ENCODE measurements around the gene IFT27. TPM values are rescaled to one million over a fixed set of nuclear protein-coding genes. Genes with fewer than 3 reads are reported as not detected.
A peak's percentile ranks its signal among the peaks of the same experiment; 100 is the strongest.
"Not testable (repeated sequence)": the region's sequence is repeated elsewhere in the genome, so short reads cannot be mapped to it uniquely, and the experiment has no call there.

IFT27 gene
- total RNA-seq, 1 experiment from 2014 or later = 26.7 TPM

- Histone ChIP-seq H3K27me3 (peaks cover 4% of the 10 kb centered on the region; the same call in 1 of the 2 replicates), H3K36me3 (no peaks in the 10 kb centered on the region), H3K4me3 (no peak overlapping the region), H3K9me3 (no peaks in the 10 kb centered on the region)
- DNase-seq = no peak
Observed at GRCh38 chr22:36759481-36760159, 16.3 kb downstream of the IFT27 start.

GRCh38 chr22:36758792-36759271 lies 17.1 kb downstream of the IFT27 start:
- H3K27me3 ChIP-seq = peaks cover 4% of the 10 kb centered on the region; the same call in 1 of the 2 replicates
- H3K9me3 ChIP-seq = no peaks in the 10 kb centered on the region
- no peak overlapping the region for H3K4me3 ChIP-seq
- no peak for DNase-seq
- no peaks in the 10 kb centered on the region for H3K36me3 ChIP-seq

DNA sequence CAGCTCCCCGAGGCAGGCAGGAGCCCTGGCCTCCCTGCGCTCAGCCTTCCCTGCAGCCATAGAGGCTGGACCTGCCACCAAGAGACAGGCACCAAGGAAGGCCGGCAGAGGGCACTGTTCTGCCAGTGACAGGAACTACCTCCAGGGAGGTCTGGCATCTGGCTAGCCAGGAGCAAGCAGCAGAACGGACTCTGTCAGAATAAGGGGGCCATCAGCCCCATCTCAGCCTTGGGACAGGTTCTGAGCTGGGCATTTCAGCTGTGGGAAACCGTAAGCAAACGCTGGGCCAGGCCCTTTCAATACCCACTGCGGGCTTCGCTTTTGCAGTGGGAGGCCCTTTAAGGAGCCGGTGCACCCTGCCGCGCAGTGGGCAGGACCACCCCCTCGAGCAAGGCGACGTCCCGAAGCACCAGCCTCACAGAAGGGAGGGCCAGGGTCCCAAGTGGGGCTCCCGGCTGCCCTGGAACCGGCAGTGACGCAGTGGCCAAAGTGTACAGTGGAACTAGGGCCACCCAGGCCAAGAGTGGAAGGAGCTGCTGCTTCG lies 18.2 kb downstream of the IFT27 start:
- H3K9me3 ChIP-seq = no peaks in the 10 kb centered on the region
- DNase-seq = peak; percentile 70
- H3K4me3 ChIP-seq = no peak overlapping the region
- H3K27me3 ChIP-seq = peaks cover 12% of the 10 kb centered on the region; the same call in 1 of the 2 replicates
- H3K36me3 ChIP-seq = no peaks in the 10 kb centered on the region

DNA sequence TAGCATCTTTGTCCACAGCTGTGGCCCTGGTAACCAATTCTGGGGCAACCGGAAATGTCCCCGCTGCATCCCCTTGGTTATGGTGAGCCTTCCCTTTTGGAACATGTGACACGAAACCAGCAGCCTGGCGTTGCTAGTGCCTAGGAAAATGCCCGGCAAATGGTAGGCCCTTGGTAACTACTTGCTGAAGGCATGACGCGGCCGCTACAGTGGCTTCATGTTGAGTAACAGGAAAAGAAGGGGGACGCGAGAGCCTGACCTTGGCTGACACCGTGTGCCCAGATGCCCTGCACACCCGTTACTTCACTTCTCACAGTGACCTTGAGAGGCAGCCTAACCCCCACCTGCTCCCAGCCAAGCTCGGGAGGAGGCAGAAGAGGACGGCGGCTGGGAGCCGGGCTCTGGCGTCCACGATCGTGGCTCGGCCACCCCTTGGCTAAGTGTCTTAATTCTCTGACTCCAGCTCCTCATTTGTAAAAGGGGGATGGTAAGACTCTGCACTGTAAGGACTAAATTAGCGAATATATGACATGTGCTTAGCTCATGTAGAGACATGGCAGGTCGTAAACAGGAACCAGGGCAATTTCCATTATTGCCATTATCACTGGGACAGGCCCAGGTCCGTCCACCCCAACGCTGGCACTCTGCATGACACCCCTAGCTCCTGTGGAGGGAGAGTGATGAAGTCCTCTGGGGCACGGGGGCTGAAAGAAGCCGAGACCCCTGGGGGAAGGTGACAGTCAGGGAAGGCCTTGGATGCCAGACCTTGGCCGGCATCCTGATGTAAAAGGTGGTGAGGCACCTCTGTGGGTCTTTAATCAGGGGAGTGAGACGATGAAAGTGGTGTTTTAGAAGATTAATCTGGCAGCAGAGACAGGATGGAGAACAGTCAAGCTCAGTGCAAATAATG lies 18.9 kb downstream of the IFT27 start:
- peaks cover 18% of the 10 kb centered on the region for H3K27me3 ChIP-seq
- no peak overlapping the region for H3K4me3 ChIP-seq
- no peak for DNase-seq
- no peaks in the 10 kb centered on the region for H3K36me3 ChIP-seq
- no peaks in the 10 kb centered on the region for H3K9me3 ChIP-seq

DNA sequence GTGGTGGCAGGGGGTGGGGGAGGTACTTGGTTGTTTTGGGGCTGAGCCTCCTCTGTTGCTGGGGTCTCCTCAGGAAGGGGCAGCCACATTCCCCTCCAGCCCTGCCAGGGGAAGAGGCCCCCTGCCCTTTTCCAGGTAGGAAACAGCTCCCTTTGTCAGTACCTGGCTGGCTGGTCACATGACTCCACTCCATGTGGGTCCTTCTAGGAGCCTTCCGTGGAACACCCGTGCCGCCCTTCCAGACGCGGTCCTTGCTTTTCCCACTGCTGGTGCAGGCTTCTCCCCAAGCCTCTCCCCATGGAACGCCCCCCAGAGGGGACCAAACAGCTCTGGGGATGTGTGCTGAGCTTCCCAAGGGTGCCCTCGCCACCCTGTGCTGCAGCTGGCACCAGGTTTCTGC lies 19.9 kb downstream of the IFT27 start:
- H3K27me3 ChIP-seq = peaks cover 18% of the 10 kb centered on the region
- no peak overlapping the region for H3K4me3 ChIP-seq
- no peak for DNase-seq
- no peaks in the 10 kb centered on the region for H3K9me3 ChIP-seq
- no peaks in the 10 kb centered on the region for H3K36me3 ChIP-seq

DNA sequence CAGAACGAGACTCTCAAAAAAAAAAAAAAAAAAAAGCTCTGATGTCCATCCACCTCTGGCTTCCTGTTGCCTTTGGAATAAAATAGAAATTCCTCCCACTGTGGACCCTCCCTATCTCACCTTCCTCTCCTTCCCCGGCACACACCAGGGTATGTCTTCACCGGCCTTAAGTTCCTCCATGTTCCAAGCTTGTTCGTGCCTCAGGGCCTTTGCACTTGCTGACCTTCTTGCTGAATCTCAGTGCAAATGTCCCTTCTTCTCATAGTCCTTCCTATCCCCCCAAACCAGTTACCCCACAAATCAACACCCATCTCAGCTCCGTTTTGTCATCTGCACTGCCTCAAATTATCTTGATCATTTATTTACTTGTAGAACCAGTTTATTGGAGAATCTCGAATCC lies 20.6 kb downstream of the IFT27 start:
- no peak overlapping the region for H3K4me3 ChIP-seq
- peaks cover 18% of the 10 kb centered on the region for H3K27me3 ChIP-seq
- no peak for DNase-seq
- H3K36me3 ChIP-seq = no peaks in the 10 kb centered on the region
- no peaks in the 10 kb centered on the region for H3K9me3 ChIP-seq

DNA sequence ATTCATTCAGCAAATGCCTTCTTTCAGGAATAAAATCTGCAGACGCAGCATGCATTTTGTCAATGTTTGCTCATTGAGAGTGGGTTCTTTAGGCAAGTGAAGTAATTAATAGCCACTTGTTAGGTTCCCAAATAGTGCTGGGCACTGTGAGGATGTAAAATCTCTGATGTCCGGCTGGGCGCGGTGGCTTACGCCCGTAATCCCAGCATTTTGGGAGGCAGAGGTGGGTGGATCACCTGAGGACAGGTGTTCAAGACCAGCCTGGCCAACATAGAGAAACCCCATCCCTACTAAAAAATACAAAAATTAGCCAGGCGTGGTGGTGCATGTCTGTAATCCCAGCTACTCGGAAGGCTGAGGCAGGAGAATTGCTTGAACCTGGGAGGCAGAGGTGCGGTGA lies 21.0 kb downstream of the IFT27 start:
- not testable (repeated sequence) for H3K4me3 ChIP-seq, H3K9me3 ChIP-seq, DNase-seq, H3K36me3 ChIP-seq
- H3K27me3 ChIP-seq = peaks cover 18% of the 10 kb centered on the region

DNA sequence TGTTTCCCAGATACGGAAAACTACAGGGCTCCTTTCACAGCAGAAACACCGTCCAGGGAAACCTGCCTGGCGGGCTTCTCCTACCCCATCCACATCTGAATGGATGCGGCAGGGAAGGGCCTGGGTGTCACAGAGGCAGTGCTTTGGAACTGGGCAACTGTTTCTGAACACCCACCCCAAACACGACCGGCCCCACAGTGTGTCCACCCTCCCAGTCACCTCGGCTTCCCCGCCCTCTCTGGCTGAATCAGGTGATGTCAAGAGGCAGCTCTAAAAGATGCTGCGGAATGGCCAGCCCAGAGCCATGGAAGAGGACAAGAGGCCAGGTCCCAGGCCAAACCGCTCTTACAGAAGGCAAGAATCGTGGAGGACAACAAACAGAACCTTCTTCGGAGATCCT lies 22.0 kb downstream of the IFT27 start:
- Histone ChIP-seq H3K9me3 (no peaks in the 10 kb centered on the region), H3K36me3 (no peaks in the 10 kb centered on the region), H3K27me3 (peaks cover 18% of the 10 kb centered on the region), H3K4me3 (no peak overlapping the region)
- DNase-seq = no peak

DNA sequence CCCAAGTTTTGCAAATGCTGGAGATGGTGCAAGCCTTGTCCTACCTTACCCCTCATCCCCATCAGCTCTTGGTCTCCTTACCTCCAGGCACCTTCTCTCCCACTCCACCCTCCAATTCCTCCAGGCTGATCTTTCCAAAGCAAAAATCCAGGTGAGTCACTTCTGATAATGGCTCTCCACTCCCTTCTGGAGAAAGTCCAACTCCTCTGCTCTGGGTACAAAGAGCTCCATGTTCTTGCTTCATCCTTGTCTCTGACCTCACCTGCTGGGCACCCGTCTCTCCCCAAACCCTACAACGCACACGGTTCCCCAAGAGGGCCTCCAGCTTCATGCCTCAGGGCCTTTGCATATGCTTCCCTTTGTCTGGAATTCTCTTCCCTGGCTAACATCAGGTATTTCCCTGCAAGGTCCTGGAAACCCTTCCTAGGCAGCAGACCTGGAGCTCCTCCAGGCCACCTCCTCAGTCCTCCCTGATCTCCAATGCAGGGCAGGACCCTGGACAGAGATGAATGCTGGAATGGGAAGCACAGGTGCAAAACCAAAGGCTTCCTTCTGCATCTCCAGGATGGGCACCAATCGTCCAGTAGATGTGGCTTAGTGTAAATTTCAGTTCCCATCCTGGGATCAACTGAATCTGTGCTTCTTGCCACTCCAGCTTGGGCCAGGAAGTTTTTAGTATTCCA lies 22.7 kb downstream of the IFT27 start:
- peaks cover 18% of the 10 kb centered on the region for H3K27me3 ChIP-seq
- H3K9me3 ChIP-seq = no peaks in the 10 kb centered on the region
- no peaks in the 10 kb centered on the region for H3K36me3 ChIP-seq
- no peak for DNase-seq
- no peak overlapping the region for H3K4me3 ChIP-seq

DNA sequence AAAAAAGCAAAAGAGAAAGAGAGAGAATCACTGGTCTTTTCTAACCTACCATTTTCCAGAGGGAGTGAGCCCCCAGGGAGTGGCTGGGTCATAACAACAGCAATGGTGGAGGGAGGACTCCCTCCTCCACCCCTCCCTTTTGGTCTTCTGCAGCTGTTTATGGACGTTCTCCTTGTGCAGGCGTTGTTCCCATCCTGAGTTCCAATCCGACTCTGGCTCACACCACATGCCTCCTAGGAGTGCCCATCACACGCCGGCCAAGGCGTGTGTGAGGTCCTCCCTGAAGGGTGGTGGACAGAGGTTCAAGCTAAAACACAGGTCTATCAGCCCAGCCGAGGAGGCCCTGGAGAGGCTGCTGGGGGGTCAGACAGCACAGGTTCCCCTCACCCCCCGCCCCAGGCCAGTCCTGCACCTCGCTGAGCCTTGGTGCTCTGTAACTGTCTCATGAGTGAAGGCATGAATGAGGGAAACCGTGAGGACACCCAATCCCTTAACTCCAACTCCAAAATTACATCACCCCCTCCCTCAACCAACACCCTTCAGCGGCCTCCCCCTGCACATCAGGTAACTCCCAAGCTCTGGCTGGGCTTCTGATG lies 29.4 kb downstream of the IFT27 start:
- no peak for DNase-seq
- no peaks in the 10 kb centered on the region for H3K9me3 ChIP-seq
- H3K27me3 ChIP-seq = no peaks in the 10 kb centered on the region
- no peak overlapping the region for H3K4me3 ChIP-seq
- H3K36me3 ChIP-seq = no peaks in the 10 kb centered on the region

DNA sequence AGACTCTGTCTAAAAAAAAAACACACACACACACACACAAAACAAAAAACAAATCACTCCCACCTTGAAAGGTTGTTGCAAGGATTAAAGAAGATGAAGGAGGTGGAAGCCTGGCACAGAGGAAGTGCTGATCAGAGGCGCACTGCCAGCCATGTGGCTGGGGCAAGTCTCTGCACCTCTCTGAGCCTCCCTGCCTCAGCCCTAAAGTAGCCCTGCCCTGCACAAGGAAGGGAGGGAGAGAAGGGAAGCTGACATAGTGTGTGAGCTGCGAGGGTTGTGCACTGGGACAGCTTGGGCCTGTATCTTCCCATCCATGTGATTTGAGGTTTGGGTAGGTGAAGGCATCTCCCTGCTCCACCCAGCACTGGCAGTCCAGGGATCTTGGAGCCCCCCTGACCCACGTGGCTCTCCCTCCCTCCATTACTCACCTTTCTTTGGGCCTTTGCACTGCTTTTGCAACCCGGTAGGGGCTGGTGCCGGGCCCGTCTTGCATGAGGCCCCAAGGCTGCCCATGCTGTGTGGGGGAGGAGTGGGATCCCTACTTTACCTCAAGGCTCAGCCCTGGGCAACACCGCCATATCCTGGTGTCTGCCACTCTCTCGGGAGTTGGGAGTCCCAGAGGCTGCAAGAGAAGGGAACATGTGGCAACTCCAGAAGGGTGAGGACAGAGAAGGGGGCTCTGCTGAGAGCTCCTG lies 30.5 kb downstream of the IFT27 start:
- no peaks in the 10 kb centered on the region for H3K36me3 ChIP-seq
- no peaks in the 10 kb centered on the region for H3K27me3 ChIP-seq
- no peaks in the 10 kb centered on the region for H3K9me3 ChIP-seq
- no peak for DNase-seq
- H3K4me3 ChIP-seq = no peak overlapping the region

DNA sequence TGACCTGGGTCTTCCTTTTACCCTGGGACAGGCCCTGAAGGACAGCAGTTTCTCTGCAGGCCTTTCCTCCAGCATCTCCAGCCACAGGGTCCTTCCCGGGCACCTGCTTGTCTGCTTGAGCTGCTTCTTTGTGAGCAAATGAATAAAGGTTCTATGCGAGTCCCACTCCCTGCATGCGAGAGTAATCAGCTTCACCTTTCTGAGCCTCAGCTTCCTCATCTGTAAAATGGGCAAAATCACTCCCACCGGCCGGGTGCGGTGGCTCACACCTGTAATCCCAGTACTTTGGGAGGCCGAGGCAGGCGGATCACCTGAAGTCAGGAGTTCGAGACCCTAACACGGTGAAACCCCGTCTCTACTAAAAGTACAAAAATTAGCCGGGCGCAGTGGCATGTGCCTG lies 31.1 kb downstream of the IFT27 start:
- DNase-seq = no peak
- no peaks in the 10 kb centered on the region for H3K36me3 ChIP-seq
- H3K27me3 ChIP-seq = no peaks in the 10 kb centered on the region
- no peaks in the 10 kb centered on the region for H3K9me3 ChIP-seq
- H3K4me3 ChIP-seq = no peak overlapping the region

DNA sequence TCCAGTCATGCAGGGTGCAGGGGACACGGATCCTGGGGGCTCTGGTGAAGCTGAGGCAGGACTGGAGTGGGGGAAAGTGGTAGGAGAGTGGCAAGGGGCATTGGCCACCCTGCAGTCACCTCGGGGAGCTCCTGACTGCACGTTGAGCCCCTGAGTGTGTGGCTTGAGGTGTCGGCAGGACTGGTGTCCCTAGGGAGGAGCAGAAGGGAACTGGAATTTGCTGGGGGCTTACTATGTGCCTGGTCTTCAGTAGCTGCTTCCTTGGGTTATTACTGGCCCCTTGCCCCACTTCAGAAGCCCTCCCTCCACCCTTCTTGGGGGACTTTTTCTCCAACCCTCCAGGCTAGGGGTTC lies 31.5 kb downstream of the IFT27 start:
- no peak for DNase-seq
- H3K9me3 ChIP-seq = no peaks in the 10 kb centered on the region

GRCh38 chr22:36743591-36744412 lies 32.1 kb downstream of the IFT27 start:
- no peak for DNase-seq
- no peaks in the 10 kb centered on the region for H3K36me3 ChIP-seq
- H3K4me3 ChIP-seq = no peak overlapping the region
- H3K27me3 ChIP-seq = no peaks in the 10 kb centered on the region
- H3K9me3 ChIP-seq = no peaks in the 10 kb centered on the region

More for the DNA sequence above, 31.5 kb downstream of the IFT27 start:
- H3K36me3 ChIP-seq = no peaks in the 10 kb centered on the region
- H3K27me3 ChIP-seq = no peaks in the 10 kb centered on the region
- H3K4me3 ChIP-seq = no peak overlapping the region

DNA sequence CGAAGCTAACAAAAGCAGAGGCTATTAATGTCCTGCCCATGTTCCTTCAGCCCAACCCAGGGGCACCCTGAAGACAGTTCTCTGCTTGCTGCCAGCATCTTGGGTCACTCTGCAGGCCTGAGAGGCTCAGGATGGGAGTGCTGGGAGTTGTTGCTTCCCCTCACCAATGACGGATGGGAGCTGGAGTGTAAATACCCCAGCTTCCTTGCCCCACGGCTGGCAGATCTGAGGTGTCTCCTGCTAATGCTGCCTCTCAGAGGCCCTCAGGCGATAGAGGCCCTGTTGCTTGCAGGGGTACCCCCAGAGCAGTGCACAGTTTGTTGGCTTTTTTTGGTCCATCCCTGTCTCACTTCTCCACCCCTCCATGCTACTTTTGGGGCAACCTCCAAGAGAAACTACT lies 32.9 kb downstream of the IFT27 start:
- Histone ChIP-seq H3K4me3 (no peak overlapping the region), H3K9me3 (no peaks in the 10 kb centered on the region), H3K36me3 (no peaks in the 10 kb centered on the region), H3K27me3 (no peaks in the 10 kb centered on the region)
- no peak for DNase-seq

Data from MG63 (cell line).